Right atrium auricular region (tissue), 2 donors: Measurements from ENCODE around the gene ME3. TPM values are rescaled to one million over a fixed set of nuclear protein-coding genes. Genes with fewer than 3 reads are reported as not detected.

ENCODE experiments used
- DNase-seq: peaks from one replicate; pipeline ENCODE4 v3.0.0-alpha.2; 2019; ENCODE audit warnings: low spot score
- H3K27ac ChIP-seq, 2 donors: fragments of 200-600 bp; sonication (generic); 1 replicate in 1 of 2; 2 replicates in 1 of 2; pipeline ENCODE4 v1.5.1; 2016 to 2019
- H3K27me3 ChIP-seq, 2 donors: fragments of 200-600 bp; sonication (generic); one replicate each; pipeline versions ENCODE4 v1.5.1 to v1.6.0; 2017 to 2019
- H3K36me3 ChIP-seq: fragments of 200-600 bp; sonication (generic); one replicate; pipeline ENCODE4 v1.5.1; 2016
- H3K4me1 ChIP-seq, 2 donors: fragments of 200-600 bp; sonication (generic); one replicate each; pipeline versions ENCODE4 v1.5.1 to v1.6.0; 2017 to 2019
- H3K4me3 ChIP-seq, 2 donors: fragments of 200-600 bp; sonication (generic); 1 replicate in 1 of 2; 2 replicates in 1 of 2; pipeline ENCODE4 v1.5.1; 2017 to 2019; ENCODE audit warnings: mild to moderate bottlenecking in 1 of 2, moderate library complexity in 1 of 2
- H3K9me3 ChIP-seq, 2 donors: fragments of 200-600 bp; sonication (generic); one replicate each; pipeline ENCODE4 v1.5.1; 2019
- total RNA-seq, 2 donors: library from RNA; depleted of rRNA; stranded (reverse); fragments of >200 nt; gene quantifications; one replicate each; pipeline ENCODE4 v1.1.0, GENCODE V29; 2016
- TF ChIP-seq, protein P1 (sequence below), 2 donors: fragments of 200-600 bp; sonication (generic); IDR thresholded peaks; one replicate each; pipeline ENCODE4 v1.5.1; 2019; ENCODE audit warnings: antibody characterized with exemption in 2 of 2

Gene ME3
- total RNA-seq, 2 donors from 2014 or later = 20.5 to 33.1 TPM

DNA sequence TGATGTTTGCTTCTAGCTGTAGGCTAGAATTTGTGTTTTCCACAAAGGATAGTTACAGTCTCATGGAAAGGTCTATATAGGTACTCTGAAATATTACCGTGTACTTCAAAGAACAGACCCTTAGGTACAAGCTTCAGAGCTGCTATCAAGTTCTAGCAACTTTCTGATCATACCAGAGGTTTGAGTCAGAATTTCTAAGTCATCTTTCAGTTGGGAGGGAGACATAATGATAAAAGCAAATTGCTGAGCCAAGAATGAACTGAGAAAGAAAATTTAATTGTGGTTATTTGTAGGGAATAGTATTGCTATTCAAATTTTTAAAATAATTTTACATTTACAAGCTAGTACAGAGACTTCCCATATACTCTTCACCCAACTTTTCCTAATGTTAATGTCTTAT lies 19.9 kb upstream of the ME3 start:
- no peaks in the 10 kb centered on the region for H3K9me3 ChIP-seq
- no peaks in the 10 kb centered on the region for H3K36me3 ChIP-seq
- no peak for DNase-seq
- H3K4me3 ChIP-seq = no peak overlapping the region
- H3K27ac ChIP-seq = no peak overlapping the region
- TF ChIP-seq, protein P1, sequence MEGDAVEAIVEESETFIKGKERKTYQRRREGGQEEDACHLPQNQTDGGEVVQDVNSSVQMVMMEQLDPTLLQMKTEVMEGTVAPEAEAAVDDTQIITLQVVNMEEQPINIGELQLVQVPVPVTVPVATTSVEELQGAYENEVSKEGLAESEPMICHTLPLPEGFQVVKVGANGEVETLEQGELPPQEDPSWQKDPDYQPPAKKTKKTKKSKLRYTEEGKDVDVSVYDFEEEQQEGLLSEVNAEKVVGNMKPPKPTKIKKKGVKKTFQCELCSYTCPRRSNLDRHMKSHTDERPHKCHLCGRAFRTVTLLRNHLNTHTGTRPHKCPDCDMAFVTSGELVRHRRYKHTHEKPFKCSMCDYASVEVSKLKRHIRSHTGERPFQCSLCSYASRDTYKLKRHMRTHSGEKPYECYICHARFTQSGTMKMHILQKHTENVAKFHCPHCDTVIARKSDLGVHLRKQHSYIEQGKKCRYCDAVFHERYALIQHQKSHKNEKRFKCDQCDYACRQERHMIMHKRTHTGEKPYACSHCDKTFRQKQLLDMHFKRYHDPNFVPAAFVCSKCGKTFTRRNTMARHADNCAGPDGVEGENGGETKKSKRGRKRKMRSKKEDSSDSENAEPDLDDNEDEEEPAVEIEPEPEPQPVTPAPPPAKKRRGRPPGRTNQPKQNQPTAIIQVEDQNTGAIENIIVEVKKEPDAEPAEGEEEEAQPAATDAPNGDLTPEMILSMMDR (IDR thresholded peaks at IDR 0.05) = no peak
- H3K4me1 ChIP-seq = peaks cover 0 to 15% of the 10 kb centered on the region in 2 donors
- H3K27me3 ChIP-seq = no peaks in the 10 kb centered on the region

DNA sequence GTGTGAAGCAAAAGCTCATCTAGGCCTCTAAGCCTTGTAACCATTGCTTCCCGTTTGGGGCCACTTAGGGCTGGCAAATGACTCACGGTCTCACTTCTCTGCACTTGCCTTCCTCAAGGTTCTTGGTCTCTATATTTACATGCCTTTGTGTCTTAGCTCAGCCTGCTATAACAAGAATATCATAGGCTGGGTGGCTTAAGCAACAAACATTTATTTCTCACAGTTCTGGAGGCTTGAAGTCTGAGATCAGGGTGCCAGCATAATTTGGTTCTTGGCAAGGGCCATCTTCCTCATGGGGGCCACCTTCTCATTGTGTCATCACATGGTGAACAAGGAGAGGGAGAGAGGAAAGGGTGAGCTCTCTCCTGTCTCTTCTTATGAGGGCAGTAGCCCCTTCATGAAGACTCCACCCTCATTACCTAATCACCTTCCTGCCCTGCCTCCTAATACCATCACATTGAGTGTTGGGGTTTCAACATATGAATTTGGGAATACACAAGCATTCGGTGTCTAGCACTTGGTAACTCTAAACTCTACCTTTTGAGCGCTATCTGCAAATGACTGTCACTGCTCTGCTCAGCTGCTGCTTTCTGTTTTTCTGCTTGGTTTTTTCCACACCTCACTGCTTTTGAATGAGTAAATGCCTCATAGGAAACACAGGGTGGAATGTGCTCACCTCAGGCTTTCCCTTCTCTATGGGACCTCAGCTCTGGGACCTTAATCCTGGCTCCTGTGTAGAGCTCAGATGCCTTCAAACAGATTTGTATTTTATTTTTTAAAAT lies 16.2 kb upstream of the ME3 start:
- no peaks in the 10 kb centered on the region for H3K27me3 ChIP-seq
- DNase-seq = no peak
- peak overlapping the region; percentile 2 to 15 for H3K27ac ChIP-seq
- TF ChIP-seq, protein P1 (IDR thresholded peaks at IDR 0.05) = no peak
- H3K36me3 ChIP-seq = no peaks in the 10 kb centered on the region
- H3K4me1 ChIP-seq = peaks cover 0 to 9% of the 10 kb centered on the region in 2 donors
- no peaks in the 10 kb centered on the region for H3K9me3 ChIP-seq
- no peak overlapping the region for H3K4me3 ChIP-seq

DNA sequence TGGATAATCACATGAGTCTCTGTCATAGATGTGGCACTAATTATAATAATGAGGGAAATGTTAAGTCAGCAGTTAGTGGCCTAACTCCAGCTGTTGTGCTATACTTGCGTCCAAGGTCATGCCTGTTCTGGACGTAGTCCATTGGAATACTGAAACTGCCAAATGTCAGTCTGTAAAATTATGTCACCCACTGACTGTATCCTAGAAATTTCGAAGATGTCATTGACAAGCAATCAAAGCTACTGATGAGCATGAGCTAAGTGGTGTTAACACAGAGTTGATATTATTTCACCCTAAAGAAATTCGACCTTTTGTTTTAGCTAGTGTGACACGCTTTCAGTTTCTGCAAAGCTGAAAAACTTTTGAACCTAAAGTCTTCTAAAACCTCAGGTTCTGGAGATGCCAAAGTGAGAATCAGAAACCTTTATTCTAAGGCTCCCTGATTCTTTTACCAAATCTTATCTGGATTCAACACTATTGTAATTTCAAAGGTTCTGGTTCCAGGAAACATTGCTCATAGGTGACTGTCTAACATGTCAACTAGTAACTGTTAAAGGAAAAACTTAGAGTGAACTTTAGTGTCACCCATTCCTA lies 14.9 kb upstream of the ME3 start:
- DNase-seq = no peak
- TF ChIP-seq, protein P1 (IDR thresholded peaks at IDR 0.05) = no peak
- H3K27ac ChIP-seq = peak overlapping the region; percentile 15 to 52
- peaks cover 0 to 16% of the 10 kb centered on the region in 2 donors for H3K4me1 ChIP-seq
- H3K9me3 ChIP-seq = no peaks in the 10 kb centered on the region
- no peaks in the 10 kb centered on the region for H3K36me3 ChIP-seq
- no peak overlapping the region for H3K4me3 ChIP-seq
- H3K27me3 ChIP-seq = no peaks in the 10 kb centered on the region

DNA sequence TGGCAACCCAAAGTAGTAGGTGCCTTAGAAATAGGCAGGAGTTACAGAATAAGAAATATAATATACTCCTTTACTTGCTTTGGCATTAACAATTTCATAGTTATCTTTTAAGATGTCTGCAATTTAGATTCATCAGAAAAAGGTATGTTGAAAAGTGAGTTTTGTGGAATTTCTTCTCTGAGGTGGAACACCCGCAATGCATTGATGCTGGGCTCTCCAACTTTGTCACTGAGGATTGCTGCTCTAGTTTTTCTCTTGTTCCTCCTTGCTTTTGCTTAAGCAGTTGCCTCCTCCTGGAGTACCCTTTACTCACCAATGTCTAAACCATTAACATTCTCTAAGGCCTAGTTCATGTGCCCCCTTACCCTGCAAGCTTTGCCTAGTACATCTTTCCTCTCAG lies 14.1 kb upstream of the ME3 start:
- Histone ChIP-seq H3K27me3 (no peaks in the 10 kb centered on the region), H3K4me3 (no peak overlapping the region), H3K9me3 (no peaks in the 10 kb centered on the region), H3K4me1 (peaks cover 0 to 23% of the 10 kb centered on the region in 2 donors), H3K27ac (peak overlapping the region in 1 of 2 donors; percentile 15), H3K36me3 (no peaks in the 10 kb centered on the region)
- TF ChIP-seq, protein P1 (IDR thresholded peaks at IDR 0.05) = no peak
- no peak for DNase-seq

DNA sequence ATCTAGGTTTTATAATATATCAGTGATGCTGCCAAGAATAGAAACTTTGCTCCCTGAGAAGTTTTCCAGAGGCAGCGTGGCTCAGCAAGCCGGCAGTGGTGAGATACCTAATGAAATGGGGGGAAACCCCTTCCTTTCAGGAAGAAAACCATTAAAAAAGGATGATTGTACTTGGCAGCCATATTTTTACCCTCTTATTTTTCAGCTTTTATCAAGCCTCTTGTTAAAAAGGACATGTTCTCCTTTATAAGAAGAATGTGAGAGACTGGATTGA lies 9.0 kb upstream of the ME3 start:
- H3K9me3 ChIP-seq = no peaks in the 10 kb centered on the region
- TF ChIP-seq, protein P1 (IDR thresholded peaks at IDR 0.05) = no peak
- no peaks in the 10 kb centered on the region for H3K36me3 ChIP-seq
- peaks cover 0 to 38% of the 10 kb centered on the region in 2 donors for H3K4me1 ChIP-seq
- peak overlapping the region; percentile 53 to 63 for H3K27ac ChIP-seq
- no peaks in the 10 kb centered on the region for H3K27me3 ChIP-seq
- no peak for DNase-seq
- H3K4me3 ChIP-seq = no peak overlapping the region
